CD4-positive, alpha-beta T cell (primary cell): ENCODE data around the gene CDH6. TPM values are rescaled to one million over a fixed set of nuclear protein-coding genes. Genes with fewer than 3 reads are reported as not detected.

Experiments used
- ATAC-seq: fragments of 200-7000 bp; cut with Tn5 transposase; one replicate; pipeline ENCODE4 v1.10.0; 2022; ENCODE audit warnings: mild to moderate bottlenecking; ENCODE audit not compliant: poor library complexity
- CTCF ChIA-PET: fragments of 350-600 bp; sonication (Branson Sonifier 250); formaldehyde crosslinking; loops from one replicate; lab custom pipeline; 2021; ENCODE audit warnings: antibody characterized with exemption, inconsistent platforms; lab: Charles Lee
- POLR2A ChIA-PET: fragments of 350-600 bp; sonication (Branson Sonifier 250); formaldehyde crosslinking; loops from one replicate; lab custom pipeline; 2021; ENCODE audit warnings: antibody characterized with exemption, inconsistent platforms; lab: Charles Lee
- DNase-seq, 14 experiments: peaks; one replicate each; pipeline ENCODE4 v3.0.0-alpha.2; 2013 to 2020; ENCODE audit warnings: mixed read lengths in 2 of 14
- H3K27ac ChIP-seq, 2 donors: one replicate each; pipeline versions ENCODE4 v1.5.1 to v1.7.0; 2013; ENCODE audit warnings: low read length in 2 of 2, low read depth in 1 of 2, mild to moderate bottlenecking in 1 of 2
- H3K27me3 ChIP-seq, 2 experiments: 1 replicate in 1 of 2; 2 replicates in 1 of 2; pipeline versions ENCODE4 v1.6.1 to v1.7.0; 2013; ENCODE audit warnings: low read length in 2 of 2, control low read depth in 1 of 2, mild to moderate bottlenecking in 1 of 2, moderate library complexity in 1 of 2; ENCODE audit not compliant: insufficient read depth in 2 of 2, control insufficient read depth in 1 of 2
- H3K36me3 ChIP-seq: one replicate; pipeline ENCODE4 v1.6.1; 2013; ENCODE audit warnings: low read length, control low read depth; ENCODE audit not compliant: insufficient read depth
- H3K4me1 ChIP-seq: one replicate; pipeline ENCODE4 v1.6.1; 2013; ENCODE audit warnings: low read length, control low read depth; ENCODE audit not compliant: insufficient read depth
- H3K4me3 ChIP-seq: one replicate; pipeline ENCODE4 v1.5.1; 2013; ENCODE audit warnings: mild to moderate bottlenecking, low read length, moderate library complexity
- H3K9me3 ChIP-seq, 2 experiments: 1 replicate in 1 of 2; 2 replicates in 1 of 2; pipeline versions ENCODE4 v1.6.1 to v1.7.0; 2013; ENCODE audit warnings: low read length in 2 of 2, mild to moderate bottlenecking in 2 of 2, control low read depth in 1 of 2, moderate library complexity in 1 of 2; ENCODE audit not compliant: control insufficient read depth in 1 of 2, insufficient read depth in 1 of 2
- H3K27ac Mint-ChIP-seq: one replicate; pipeline ENCODE4 v1.8.0; 2020; ENCODE audit warnings: mixed read lengths
- H3K27me3 Mint-ChIP-seq: one replicate; pipeline ENCODE4 v1.8.0; 2021; ENCODE audit warnings: mixed read lengths
- H3K36me3 Mint-ChIP-seq: one replicate; pipeline ENCODE4 v1.8.0; 2021; ENCODE audit warnings: low read depth, mixed read lengths
- H3K4me1 Mint-ChIP-seq: one replicate; pipeline ENCODE4 v1.8.0; 2021; ENCODE audit warnings: low read depth, mixed read lengths
- H3K4me3 Mint-ChIP-seq: one replicate; pipeline ENCODE4 v1.8.0; 2020; ENCODE audit warnings: mild to moderate bottlenecking, mixed read lengths
- H3K9me3 Mint-ChIP-seq: one replicate; pipeline ENCODE4 v1.8.0; 2020; ENCODE audit warnings: mixed read lengths
- CTCF ChIP-seq: fragments of 200-600 bp; IDR thresholded peaks from one replicate; pipeline ENCODE4 v1.8.0; 2022; ENCODE audit warnings: antibody characterized with exemption, mild to moderate bottlenecking
- intact Hi-C, 2 experiments: fragments of 100-400 bp; cut with DNase I in 1 of 2; cut with micrococcal nuclease in 1 of 2; formaldehyde crosslinking; loops; one replicate each; pipeline versions ENCODE4 v1.15.1 to v1.9.0; 2023 to 2025; cut with DNase I, micrococcal nuclease
- total RNA-seq, 174 experiments: library from RNA in 2 of 174; stranded (reverse) in 2 of 174; gene quantifications; one replicate each; pipeline ENCODE4 v1.2.3 and lab custom pipeline; 2021 to 2026

CDH6 gene
- total RNA-seq, 2 experiments from 2014 or later: not detected

GRCh38 chr5:31181376-31181987, 12.0 kb upstream of the CDH6 start:
- no peaks in the 10 kb centered on the region for H3K4me1 ChIP-seq
- DNase-seq (no peak), ATAC-seq (no peak)
- no peaks in the 10 kb centered on the region for H3K9me3 ChIP-seq
- TF ChIP-seq CTCF: no peak
- H3K4me1 Mint-ChIP-seq: no peaks in the 10 kb centered on the region
- ChIA-PET POLR2A (no interaction called here), CTCF (no interaction called here)
- H3K36me3 Mint-ChIP-seq: no peaks in the 10 kb centered on the region
- no peaks in the 10 kb centered on the region for H3K27me3 ChIP-seq
- H3K4me3 Mint-ChIP-seq: no peak overlapping the region
- peaks cover 8% of the 10 kb centered on the region for H3K27me3 Mint-ChIP-seq
- no peak overlapping the region for H3K27ac ChIP-seq
- no peak overlapping the region for H3K4me3 ChIP-seq
- no peaks in the 10 kb centered on the region for H3K36me3 ChIP-seq
- intact Hi-C loops: no loop called here
- H3K9me3 Mint-ChIP-seq: peaks cover 4% of the 10 kb centered on the region
- H3K27ac Mint-ChIP-seq: no peak overlapping the region

- ChIA-PET CTCF (no interaction called here), POLR2A (no interaction called here)
- H3K4me1 ChIP-seq: no peaks in the 10 kb centered on the region
- Mint-ChIP-seq H3K9me3 (peaks cover 7% of the 10 kb centered on the region), H3K36me3 (no peaks in the 10 kb centered on the region), H3K4me1 (no peaks in the 10 kb centered on the region), H3K27me3 (peaks cover 8% of the 10 kb centered on the region), H3K4me3 (no peak overlapping the region), H3K27ac (no peak overlapping the region)
- no peaks in the 10 kb centered on the region for H3K27me3 ChIP-seq
- H3K4me3 ChIP-seq: no peak overlapping the region
- intact Hi-C loops: no loop called here
- H3K9me3 ChIP-seq: no peaks in the 10 kb centered on the region
- no peak for ATAC-seq
- no peaks in the 10 kb centered on the region for H3K36me3 ChIP-seq
- no peak overlapping the region for H3K27ac ChIP-seq
- TF ChIP-seq CTCF: no peak
- DNase-seq: no peak
These were observed 11.3 kb upstream of the CDH6 start for GRCh38 chr5:31182136-31182535.

GRCh38 chr5:31185951-31186350, 7.5 kb upstream of the CDH6 start:
- H3K36me3 Mint-ChIP-seq: no peaks in the 10 kb centered on the region
- ATAC-seq: no peak
- CTCF ChIA-PET: interaction anchor here (0.8 kb wide), 1 partner anchor 17 kb away, joined by 3 read pairs; no protein-coding TSS in a partner anchor

More at GRCh38 chr5:31185951-31186350, 7.5 kb upstream of the CDH6 start:
- Mint-ChIP-seq H3K9me3 (peaks cover 7% of the 10 kb centered on the region), H3K27me3 (peaks cover 13% of the 10 kb centered on the region), H3K27ac (no peak overlapping the region), H3K4me3 (no peak overlapping the region), H3K4me1 (no peaks in the 10 kb centered on the region)
- H3K4me1 ChIP-seq: no peaks in the 10 kb centered on the region
- H3K27me3 ChIP-seq: no peaks in the 10 kb centered on the region
- POLR2A ChIA-PET: no interaction called here
- intact Hi-C loops: no loop called here
- no peaks in the 10 kb centered on the region for H3K9me3 ChIP-seq
- no peak overlapping the region for H3K4me3 ChIP-seq
- TF ChIP-seq CTCF: no peak
- no peaks in the 10 kb centered on the region for H3K36me3 ChIP-seq
- no peak overlapping the region for H3K27ac ChIP-seq
- no peak for DNase-seq
